DOHH2 (cell line): ENCODE data around the gene PHF13.
"Not testable (repeated sequence)": the region's sequence is repeated elsewhere in the genome, so short reads cannot be mapped to it uniquely, and the experiment has no call there.

Experiments used
- H3F3A ChIP-seq: fragments of 200-600 bp; sonication (generic), shearing (Covaris generic); 2 replicates; pipeline ENCODE4 v1.6.0; 2016; ENCODE audit warnings: antibody characterized with exemption, mild to moderate bottlenecking; ENCODE audit not compliant: control insufficient read depth, insufficient read depth
- H3K27ac ChIP-seq: fragments of 200-600 bp; sonication (generic); 2 replicates; pipeline ENCODE4 v1.5.1; 2014; ENCODE audit warnings: low read depth, mild to moderate bottlenecking, low read length, moderate library complexity
- H3K27me3 ChIP-seq: fragments of 200-600 bp; sonication (generic); 2 replicates; pipeline ENCODE4 v1.6.1; 2014; ENCODE audit warnings: mild to moderate bottlenecking, low read length, mixed read lengths; ENCODE audit not compliant: control insufficient read depth
- H3K36me3 ChIP-seq: fragments of 200-600 bp; sonication (generic); 2 replicates; pipeline ENCODE4 v1.6.1; 2014; ENCODE audit warnings: mild to moderate bottlenecking, low read length, moderate library complexity, mixed read lengths; ENCODE audit not compliant: control insufficient read depth
- H3K4me1 ChIP-seq: fragments of 200-600 bp; sonication (generic); 2 replicates; pipeline ENCODE4 v1.6.1; 2014; ENCODE audit warnings: mild to moderate bottlenecking, low read length, mixed read lengths; ENCODE audit not compliant: control insufficient read depth
- H3K4me2 ChIP-seq: fragments of 200-600 bp; sonication (generic); 2 replicates; pipeline ENCODE4 v1.6.0; 2014; ENCODE audit warnings: mild to moderate bottlenecking, low read length, moderate library complexity
- H3K4me3 ChIP-seq: fragments of 200-600 bp; sonication (generic); 2 replicates; pipeline ENCODE4 v1.5.1; 2014; ENCODE audit warnings: mild to moderate bottlenecking, low read length, mixed read lengths
- H3K79me2 ChIP-seq: fragments of 200-600 bp; sonication (generic); 2 replicates; pipeline ENCODE4 v1.6.1; 2014; ENCODE audit warnings: mild to moderate bottlenecking, low read length, mixed read lengths; ENCODE audit not compliant: control insufficient read depth
- H3K9me2 ChIP-seq: fragments of 200-600 bp; sonication (generic); replicated peaks from 2 replicates; pipeline ENCODE4 v1.6.1; 2014; ENCODE audit warnings: mild to moderate bottlenecking, low read length, mixed read lengths; ENCODE audit not compliant: control insufficient read depth
- H3K9me3 ChIP-seq: fragments of 200-600 bp; sonication (generic); 2 replicates; pipeline ENCODE4 v1.6.1; 2014; ENCODE audit warnings: antibody characterized with exemption, low read length, mixed read lengths; ENCODE audit not compliant: control insufficient read depth, insufficient read depth
- H4K20me1 ChIP-seq: fragments of 200-600 bp; sonication (generic); 2 replicates; pipeline ENCODE4 v1.6.0; 2014; ENCODE audit warnings: low read depth, mild to moderate bottlenecking, antibody characterized with exemption, low read length, moderate library complexity; ENCODE audit not compliant: control insufficient read depth, insufficient read depth
- CTCF ChIP-seq: fragments of 200-600 bp; sonication (generic); IDR thresholded peaks from one replicate; pipeline ENCODE4 v1.5.1; 2014; ENCODE audit warnings: antibody characterized with exemption, mild to moderate bottlenecking, low read depth, low read length; ENCODE audit not compliant: poor library complexity, severe bottlenecking
- EZH2phosphoT487 ChIP-seq: fragments of 200-600 bp; sonication (generic); IDR thresholded peaks from 2 replicates; pipeline ENCODE4 v1.6.1; 2017; ENCODE audit warnings: borderline replicate concordance, mild to moderate bottlenecking, antibody characterized with exemption, low read length, moderate library complexity, mixed read lengths

The PHF13 gene

DNA sequence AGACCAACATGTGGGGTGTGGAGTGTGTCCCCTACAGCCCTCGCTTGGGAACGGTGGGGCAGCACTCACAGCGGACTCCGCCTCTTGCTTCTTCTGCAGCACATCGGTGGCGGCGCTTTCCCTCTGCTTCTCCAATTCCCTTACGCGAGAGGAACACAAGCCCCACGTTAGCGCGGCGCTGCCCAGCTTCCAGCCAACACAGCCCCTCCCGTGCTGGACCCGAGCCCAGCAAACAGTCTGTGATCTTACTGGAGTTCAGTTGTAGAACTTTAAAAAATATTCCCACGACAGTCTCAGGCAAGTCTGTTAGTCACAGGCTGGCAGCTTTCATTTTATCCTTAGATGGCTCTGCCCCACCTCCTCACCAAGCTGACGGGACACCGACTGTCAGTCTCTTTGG lies 24.7 kb downstream of the PHF13 start:
- Histone ChIP-seq H3K9me2 (no peaks in the 10 kb centered on the region), H3K4me3 (no peak overlapping the region), H4K20me1 (no peaks in the 10 kb centered on the region), H3K4me1 (no peaks in the 10 kb centered on the region), H3K27me3 (no peaks in the 10 kb centered on the region), H3K27ac (no peak overlapping the region), H3K36me3 (peaks cover 69% of the 10 kb centered on the region), H3F3A (peaks cover 2% of the 10 kb centered on the region; the same call in 1 of the 2 replicates), H3K4me2 (no peak overlapping the region), H3K9me3 (no peaks in the 10 kb centered on the region), H3K79me2 (no peaks in the 10 kb centered on the region)
- TF ChIP-seq CTCF, result no peak
- TF ChIP-seq EZH2phosphoT487, result no peak

- H4K20me1 ChIP-seq, H3K9me2 ChIP-seq, H3K9me3 ChIP-seq, H3K27me3 ChIP-seq, H3K4me3 ChIP-seq, H3K4me1 ChIP-seq, H3K79me2 ChIP-seq, H3F3A ChIP-seq, H3K27ac ChIP-seq, H3K4me2 ChIP-seq: not testable (repeated sequence)
- H3K36me3 ChIP-seq, result peaks cover 65% of the 10 kb centered on the region
These were observed 27.3 kb downstream of the PHF13 start for GRCh38 chr1:6640867-6641266.

DNA sequence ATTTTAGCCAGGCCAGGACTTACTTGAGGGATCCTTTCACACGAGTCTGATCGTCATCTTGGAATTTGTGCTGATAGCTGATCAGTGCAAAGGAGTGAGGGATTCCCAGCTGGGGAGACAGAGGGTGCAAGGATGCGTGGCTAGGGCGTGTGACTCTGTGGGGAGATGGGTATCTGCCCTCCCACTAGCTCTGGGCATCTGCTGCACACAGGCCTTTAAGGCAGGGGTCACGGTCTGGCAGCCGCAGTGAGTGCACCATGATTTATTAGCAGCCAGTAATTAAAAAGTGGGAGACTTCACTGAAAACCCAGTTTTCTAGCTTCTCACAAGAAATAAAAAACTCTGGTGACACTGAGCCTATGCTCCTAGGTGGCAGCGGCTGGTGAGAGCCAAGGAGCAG lies 31.5 kb downstream of the PHF13 start:
- no peaks in the 10 kb centered on the region for H3K9me3 ChIP-seq

More for the DNA sequence above, 31.5 kb downstream of the PHF13 start:
- H4K20me1 ChIP-seq, result no peaks in the 10 kb centered on the region
- peaks cover 35% of the 10 kb centered on the region for H3K36me3 ChIP-seq
- no peak overlapping the region for H3K4me2 ChIP-seq
- H3K4me1 ChIP-seq, result no peaks in the 10 kb centered on the region
- no peaks in the 10 kb centered on the region for H3K79me2 ChIP-seq
- H3K27me3 ChIP-seq, result no peaks in the 10 kb centered on the region
- H3F3A ChIP-seq, result no peaks in the 10 kb centered on the region
- H3K4me3 ChIP-seq, result no peak overlapping the region
- TF ChIP-seq CTCF, result no peak
- TF ChIP-seq EZH2phosphoT487, result no peak
- no peaks in the 10 kb centered on the region for H3K9me2 ChIP-seq
- H3K27ac ChIP-seq, result no peak overlapping the region
